ENCODE measurements around the gene SLC25A1.

SLC25A1 gene

DNA sequence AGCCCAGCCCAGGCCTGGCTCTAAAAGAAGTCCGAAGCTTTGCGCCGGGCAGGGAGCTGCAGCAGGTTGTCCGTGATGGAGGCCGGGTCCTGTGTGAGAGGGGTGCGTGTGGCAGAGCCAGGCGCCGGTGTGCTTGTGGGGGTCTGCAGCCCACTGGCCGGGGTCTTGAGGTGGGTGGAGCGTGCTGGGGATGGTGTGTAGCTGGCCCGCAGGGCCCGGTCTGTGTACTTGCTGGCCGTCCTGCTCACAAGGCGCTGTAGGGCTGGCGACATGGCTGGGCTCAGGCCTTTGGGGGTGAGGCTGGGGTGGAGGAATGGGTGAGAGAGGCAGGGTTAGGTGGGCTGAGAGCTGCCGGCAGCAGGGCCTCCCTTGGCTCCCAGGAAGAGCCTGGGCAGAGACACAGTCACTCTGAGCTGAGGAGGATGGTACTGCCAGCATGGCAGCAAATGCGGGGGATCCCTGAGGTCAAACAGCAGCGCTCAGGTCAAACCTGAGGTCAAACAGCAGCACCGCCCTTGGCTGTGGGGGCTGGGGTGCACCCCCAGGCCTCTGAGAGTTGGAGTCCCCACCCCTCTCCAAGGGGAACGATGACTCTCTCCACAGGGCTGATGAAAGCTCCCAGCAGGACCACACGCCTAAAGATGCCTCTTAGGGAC is 44.2 kb downstream of the SLC25A1 start:
- DNase-seq = no peak

- DNase-seq = no peak
These were observed 45.0 kb downstream of the SLC25A1 start for GRCh38 chr22:19133561-19133960.

- no peak for DNase-seq
These were observed 45.7 kb downstream of the SLC25A1 start for GRCh38 chr22:19132693-19133400.

GRCh38 chr22:19132153-19132552 is 46.4 kb downstream of the SLC25A1 start:
- no peak for DNase-seq

DNA sequence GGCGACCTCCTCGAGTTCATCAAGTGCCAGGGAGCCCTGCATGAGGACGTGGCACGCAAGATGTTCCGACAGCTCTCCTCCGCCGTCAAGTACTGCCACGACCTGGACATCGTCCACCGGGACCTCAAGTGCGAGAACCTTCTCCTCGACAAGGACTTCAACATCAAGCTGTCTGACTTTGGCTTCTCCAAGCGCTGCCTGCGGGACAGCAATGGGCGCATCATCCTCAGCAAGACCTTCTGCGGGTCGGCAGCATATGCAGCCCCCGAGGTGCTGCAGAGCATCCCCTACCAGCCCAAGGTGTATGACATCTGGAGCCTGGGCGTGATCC is 46.9 kb downstream of the SLC25A1 start:
- DNase-seq = no peak

DNA sequence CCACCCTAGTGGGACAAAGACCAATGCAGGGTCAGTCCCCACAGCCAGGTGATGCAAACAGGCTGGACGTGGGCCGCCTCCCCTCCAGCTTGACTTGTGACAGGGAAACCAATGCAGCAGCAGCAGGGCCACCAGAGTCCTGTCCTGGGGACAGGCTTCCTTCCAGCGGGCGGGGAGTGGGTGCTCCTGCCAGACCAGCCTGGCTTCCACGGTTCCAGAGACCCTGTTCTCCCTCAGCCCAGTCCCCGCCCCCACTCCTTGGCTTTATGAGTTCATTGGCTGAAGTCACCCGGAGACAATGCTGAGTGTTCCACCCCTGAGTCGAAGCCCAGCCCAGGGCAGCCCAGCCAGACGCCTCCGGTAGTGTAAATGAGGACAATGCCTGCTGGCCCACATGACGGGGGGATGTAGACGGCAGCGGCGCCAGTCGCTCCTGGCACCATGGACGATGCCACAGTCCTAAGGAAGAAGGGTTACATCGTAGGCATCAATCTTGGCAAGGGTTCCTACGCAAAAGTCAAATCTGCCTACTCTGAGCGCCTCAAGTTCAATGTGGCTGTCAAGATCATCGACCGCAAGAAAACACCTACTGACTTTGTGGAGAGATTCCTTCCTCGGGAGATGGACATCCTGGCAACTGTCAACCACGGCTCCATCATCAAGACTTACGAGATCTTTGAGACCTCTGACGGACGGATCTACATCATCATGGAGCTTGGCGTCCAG is 47.4 kb downstream of the SLC25A1 start, which contains the start of gene TSSK2:
TSS of gene TSSK2 (plus strand) at position 350 of the 726 bp plus-strand sequence. CDS start at position 442, 92 bp downstream.
- no peak for DNase-seq

- DNase-seq = no peak
These were observed 48.7 kb downstream of the SLC25A1 start for GRCh38 chr22:19129871-19130270.

DNA sequence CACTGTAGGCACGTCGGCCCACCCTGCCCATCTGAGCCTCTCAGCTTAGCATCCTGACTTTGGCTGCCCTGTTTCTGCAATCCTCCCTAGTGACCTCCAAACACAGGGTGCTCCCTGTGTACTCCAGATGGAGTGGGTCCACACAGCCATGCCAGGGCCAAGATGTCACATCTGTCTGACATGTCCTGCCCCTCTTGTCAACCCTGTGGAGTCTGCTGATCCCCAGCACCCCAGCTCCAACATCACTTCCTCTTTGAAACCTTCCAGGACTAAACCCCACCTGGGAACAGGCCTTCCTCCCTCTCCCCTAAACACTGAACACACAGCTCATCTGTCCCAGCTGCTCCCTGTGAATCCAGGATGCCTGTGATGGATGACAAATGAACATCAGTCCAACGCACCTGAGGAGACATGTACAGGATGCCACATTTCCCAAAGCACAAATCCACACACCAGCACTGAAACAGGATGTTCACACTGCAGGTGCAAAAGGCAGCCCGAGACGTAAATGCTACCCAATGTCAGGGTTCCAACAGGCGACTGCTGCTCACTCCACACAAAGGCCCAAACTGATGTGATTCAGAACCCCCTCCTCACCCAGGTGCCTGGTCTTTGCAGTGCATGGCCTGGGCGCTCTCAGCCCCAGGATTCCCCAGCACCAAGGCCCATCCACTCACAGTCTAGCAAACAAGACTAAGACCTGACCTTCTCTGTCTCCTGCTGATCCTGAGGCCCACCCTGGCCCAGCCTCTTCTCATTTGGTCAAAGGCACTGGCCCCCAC is 49.4 kb downstream of the SLC25A1 start:
- no peak for DNase-seq

DNA sequence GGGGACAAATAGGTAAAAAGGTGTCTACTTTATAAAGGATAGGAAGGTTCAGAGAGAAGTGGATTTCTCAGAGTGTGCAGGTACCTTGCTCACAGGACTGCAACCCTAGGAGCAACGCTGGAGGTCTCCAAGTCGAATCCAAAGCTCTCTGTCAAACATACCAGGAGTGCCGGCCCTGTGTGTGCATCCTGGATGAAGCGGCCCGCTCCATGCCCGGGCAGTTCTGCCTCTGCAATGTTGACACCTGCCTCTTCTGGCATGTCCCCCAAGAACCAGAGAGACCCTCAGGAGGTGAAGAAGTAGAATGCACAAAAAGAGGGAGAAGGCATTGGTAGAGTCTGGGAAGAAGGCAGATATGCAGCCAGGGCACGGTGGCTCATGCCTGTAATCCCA is 50.5 kb downstream of the SLC25A1 start:
- DNase-seq = no peak

DNA sequence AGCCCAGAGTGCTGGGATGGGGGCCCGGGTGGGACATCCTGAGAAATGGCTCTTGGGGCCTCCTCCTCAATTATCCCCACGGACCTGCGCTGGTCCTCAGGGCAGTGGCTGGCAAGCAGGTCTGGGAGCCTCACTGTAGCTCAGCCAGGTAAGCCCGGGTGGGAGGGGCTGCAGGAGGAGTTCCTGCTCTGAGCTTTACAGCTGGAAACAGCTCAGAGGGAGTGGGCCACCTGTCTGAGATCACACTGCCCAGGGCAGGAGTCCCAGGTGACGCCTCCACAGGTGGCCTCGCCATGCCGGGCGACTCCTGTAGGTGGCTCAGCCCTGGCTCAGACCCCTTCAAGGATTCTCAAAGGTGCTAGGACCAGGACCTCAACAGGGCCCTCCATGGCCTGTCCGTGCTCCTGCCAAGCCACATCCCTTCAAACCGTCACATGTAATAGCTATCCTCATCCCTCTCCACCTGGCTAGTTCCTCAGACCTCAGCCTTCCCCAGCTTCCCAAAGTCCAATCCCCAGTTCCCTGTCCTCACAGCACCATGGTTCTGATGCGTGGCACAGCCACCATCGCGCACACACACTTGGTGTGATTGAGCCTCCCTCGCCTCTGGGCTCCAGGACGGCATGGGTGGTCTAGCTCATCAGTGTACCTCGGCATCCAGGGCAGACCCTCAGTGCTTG is 51.1 kb downstream of the SLC25A1 start:
- no peak for DNase-seq

DNA sequence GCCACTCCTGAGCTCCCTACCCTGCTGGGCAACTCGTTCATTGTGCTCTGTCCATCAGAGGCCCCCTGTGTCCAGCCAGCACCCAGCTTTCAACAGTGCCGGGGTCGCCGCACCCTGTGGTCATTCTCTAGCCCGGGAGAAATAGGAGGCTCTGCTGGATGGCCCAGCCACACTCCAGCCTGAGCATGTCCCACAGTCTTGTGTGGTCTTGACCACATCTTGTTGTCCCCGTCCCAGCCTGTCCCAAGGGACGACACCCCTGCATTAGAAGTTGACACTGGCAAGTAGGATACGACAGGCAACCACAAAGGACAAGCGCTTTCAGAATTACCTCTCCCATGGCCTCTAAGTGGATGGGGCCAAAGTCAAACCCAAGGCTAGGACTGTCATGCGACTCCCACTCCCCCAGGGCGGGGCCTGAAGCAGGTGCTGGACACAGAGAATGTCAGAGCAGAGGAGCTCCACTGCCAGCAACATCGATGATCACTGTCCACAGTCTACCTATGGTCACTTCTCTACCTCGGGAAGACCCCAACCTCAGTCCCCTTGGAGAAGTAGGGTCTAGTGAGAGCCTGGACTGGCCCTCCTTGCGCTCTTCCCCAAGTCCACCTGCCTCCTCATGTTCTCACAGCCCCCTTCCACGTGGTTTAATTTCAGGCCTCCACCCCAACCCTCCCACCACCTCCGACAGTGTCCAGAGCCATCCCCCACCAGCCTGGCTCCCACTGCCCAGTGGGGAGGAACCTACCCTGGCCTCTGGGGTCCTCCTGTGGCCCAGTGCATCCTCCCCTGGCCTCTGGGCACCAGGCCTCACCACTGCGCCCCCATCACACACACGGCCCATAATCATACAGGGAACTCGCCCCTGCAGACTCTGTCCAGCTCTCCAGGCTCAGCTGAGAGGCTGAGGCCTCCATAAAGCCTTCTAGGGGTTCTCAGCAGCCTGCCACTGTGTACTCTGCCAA is 51.9 kb downstream of the SLC25A1 start:
- no peak for DNase-seq
